ENCODE measurements around the gene NELFA.

DNA sequence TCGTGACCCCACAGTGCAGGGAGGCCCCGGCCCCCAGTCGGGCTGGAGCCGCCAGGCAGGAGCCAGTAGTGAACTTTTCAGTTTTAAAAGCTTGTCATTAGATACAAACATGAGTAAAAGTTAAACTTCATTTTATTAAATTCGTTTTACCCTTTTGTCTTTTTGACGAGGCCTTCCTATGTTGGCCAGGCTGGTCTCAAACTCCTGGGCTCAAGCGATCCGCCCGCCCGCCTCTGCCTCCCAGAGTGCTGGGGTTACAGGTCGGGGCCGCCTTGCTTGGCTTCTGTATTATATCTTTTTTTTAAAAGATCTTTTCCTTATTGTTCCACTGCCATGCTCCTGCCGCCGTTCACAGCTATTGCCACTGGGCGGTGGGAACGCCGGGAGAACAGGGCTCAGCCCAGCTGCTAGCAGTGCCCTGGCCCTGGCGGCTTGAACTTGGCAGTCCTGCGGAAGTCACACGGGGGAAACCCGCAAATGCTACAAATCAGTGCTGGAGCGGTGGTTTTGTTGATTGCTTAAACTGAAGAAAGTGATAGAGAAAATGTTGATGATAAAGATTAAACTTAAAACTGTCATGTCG lies 968 bp upstream of the NELFA start:
- TF ChIP-seq, protein P1, sequence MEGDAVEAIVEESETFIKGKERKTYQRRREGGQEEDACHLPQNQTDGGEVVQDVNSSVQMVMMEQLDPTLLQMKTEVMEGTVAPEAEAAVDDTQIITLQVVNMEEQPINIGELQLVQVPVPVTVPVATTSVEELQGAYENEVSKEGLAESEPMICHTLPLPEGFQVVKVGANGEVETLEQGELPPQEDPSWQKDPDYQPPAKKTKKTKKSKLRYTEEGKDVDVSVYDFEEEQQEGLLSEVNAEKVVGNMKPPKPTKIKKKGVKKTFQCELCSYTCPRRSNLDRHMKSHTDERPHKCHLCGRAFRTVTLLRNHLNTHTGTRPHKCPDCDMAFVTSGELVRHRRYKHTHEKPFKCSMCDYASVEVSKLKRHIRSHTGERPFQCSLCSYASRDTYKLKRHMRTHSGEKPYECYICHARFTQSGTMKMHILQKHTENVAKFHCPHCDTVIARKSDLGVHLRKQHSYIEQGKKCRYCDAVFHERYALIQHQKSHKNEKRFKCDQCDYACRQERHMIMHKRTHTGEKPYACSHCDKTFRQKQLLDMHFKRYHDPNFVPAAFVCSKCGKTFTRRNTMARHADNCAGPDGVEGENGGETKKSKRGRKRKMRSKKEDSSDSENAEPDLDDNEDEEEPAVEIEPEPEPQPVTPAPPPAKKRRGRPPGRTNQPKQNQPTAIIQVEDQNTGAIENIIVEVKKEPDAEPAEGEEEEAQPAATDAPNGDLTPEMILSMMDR (conservative IDR thresholded peaks at IDR 0.05 in 1 of 2, IDR thresholded peaks at IDR 0.05 in 1 of 2; ENCODE audit: low read depth in 1 of 2, low read length in 2 of 2) = peak; percentile 16 to 21
- no peak for TF ChIP-seq EZH2 (IDR thresholded peaks at IDR 0.05; ENCODE audit: low read length, missing control alignments)

Measured in fibroblast of lung (primary cell).